HEK293 (cell line): ENCODE results near the gene KCNC1.

Source experiments
- CTCF ChIA-PET: fragments of 350-600 bp; formaldehyde crosslinking; extraction: SDS; loops from one replicate; lab custom pipeline; 2021; ENCODE audit warnings: antibody characterized with exemption; lab: Yijun Ruan, JAX
- POLR2A ChIA-PET: fragments of 300-600 bp; formaldehyde crosslinking; extraction: SDS; loops from one replicate; lab custom pipeline; 2020; ENCODE audit warnings: antibody characterized with exemption, inconsistent platforms; lab: Yijun Ruan, JAX
- H3K27ac ChIP-seq: fragments of 200-500 bp; sonication (Bioruptor generic); 2 replicates; pipeline ENCODE4 v1.5.1; 2014; ENCODE audit warnings: low read depth, low read length, control low read depth, inconsistent platforms; ENCODE audit errors: extremely low read depth
- H3K36me3 ChIP-seq, 2 experiments: fragments of 200-500 bp in 1 of 2; sonication (Bioruptor generic) in 1 of 2; 1 replicate in 1 of 2; 2 replicates in 1 of 2; pipeline ENCODE4 v1.5.1; 2014 to 2017; ENCODE audit warnings: inconsistent platforms in 2 of 2, low read length in 2 of 2; ENCODE audit not compliant: control insufficient read depth in 2 of 2, insufficient read depth in 1 of 2
- H3K4me1 ChIP-seq: fragments of 200-500 bp; sonication (Bioruptor generic); 2 replicates; pipeline ENCODE4 v1.5.1; 2014; ENCODE audit warnings: mild to moderate bottlenecking, low read length, inconsistent platforms; ENCODE audit not compliant: control insufficient read depth, insufficient read depth
- H3K4me3 ChIP-seq: 2 replicates; pipeline ENCODE4 v1.5.1; 2011; ENCODE audit warnings: low read depth, mild to moderate bottlenecking, control low read depth, low read length, moderate library complexity
- H3K9me3 ChIP-seq: fragments of 200-500 bp; sonication (Bioruptor generic); 2 replicates; pipeline ENCODE4 v1.5.1; 2014; ENCODE audit warnings: low read depth, low read length, inconsistent platforms; ENCODE audit not compliant: control insufficient read depth, insufficient read depth
- IKZF3 ChIP-seq: fragments of 450-650 bp; IDR thresholded peaks from 2 replicates; pipeline ENCODE4 v1.5.0; 2018; ENCODE audit warnings: missing biosample characterization, mild to moderate bottlenecking, missing genetic modification characterization, moderate library complexity
- KLF1 ChIP-seq: fragments of 450-650 bp; formaldehyde crosslinking; IDR thresholded peaks from 2 replicates; pipeline ENCODE4 v1.5.1; 2016; ENCODE audit warnings: missing biosample characterization, missing genetic modification characterization
- KLF10 ChIP-seq: fragments of 450-650 bp; IDR thresholded peaks from 2 replicates; pipeline ENCODE4 v1.5.1; 2018; ENCODE audit warnings: missing biosample characterization, mild to moderate bottlenecking, missing genetic modification characterization
- KLF16 ChIP-seq: fragments of 450-650 bp; formaldehyde crosslinking; IDR thresholded peaks from 2 replicates; pipeline ENCODE4 v1.5.1; 2017; ENCODE audit warnings: missing biosample characterization, missing genetic modification characterization
- PBX3 ChIP-seq: sonication (generic); formaldehyde crosslinking; IDR thresholded peaks from 2 replicates; pipeline ENCODE4 v1.8.1; 2022; ENCODE audit warnings: mild to moderate bottlenecking, moderate library complexity, missing genetic modification reagents
- SCRT2 ChIP-seq: fragments of 450-650 bp; formaldehyde crosslinking; IDR thresholded peaks from 2 replicates; pipeline ENCODE4 v1.5.1; 2016; ENCODE audit warnings: missing biosample characterization, missing genetic modification characterization
- ZBTB48 ChIP-seq: fragments of 450-650 bp; formaldehyde crosslinking; IDR thresholded peaks from 2 replicates; pipeline ENCODE4 v1.5.1; 2016; ENCODE audit warnings: missing biosample characterization, missing genetic modification characterization
- ZBTB6 ChIP-seq: fragments of 450-650 bp; formaldehyde crosslinking; IDR thresholded peaks from 2 replicates; pipeline ENCODE4 v1.5.1; 2017; ENCODE audit warnings: missing biosample characterization, missing genetic modification characterization
- ZFP3 ChIP-seq: fragments of 450-650 bp; formaldehyde crosslinking; IDR thresholded peaks from 2 replicates; pipeline ENCODE4 v1.5.1; 2016; ENCODE audit warnings: low read depth, missing biosample characterization, missing genetic modification characterization
- ZFP37 ChIP-seq: fragments of 450-650 bp; formaldehyde crosslinking; IDR thresholded peaks from 2 replicates; pipeline ENCODE4 v1.5.1; 2016; ENCODE audit warnings: missing biosample characterization, missing genetic modification characterization
- ZFP69B ChIP-seq: fragments of 450-650 bp; formaldehyde crosslinking; IDR thresholded peaks from 2 replicates; pipeline ENCODE4 v1.5.1; 2016; ENCODE audit warnings: missing biosample characterization, missing genetic modification characterization
- ZNF121 ChIP-seq: fragments of 450-650 bp; formaldehyde crosslinking; IDR thresholded peaks from 2 replicates; pipeline ENCODE4 v1.5.1; 2016; ENCODE audit warnings: missing biosample characterization, missing genetic modification characterization
- ZNF138 ChIP-seq: fragments of 450-650 bp; formaldehyde crosslinking; IDR thresholded peaks from 2 replicates; pipeline ENCODE4 v1.5.1; 2016; ENCODE audit warnings: missing biosample characterization, missing genetic modification characterization, borderline replicate concordance
- ZNF146 ChIP-seq: fragments of 450-650 bp; formaldehyde crosslinking; IDR thresholded peaks from 2 replicates; pipeline ENCODE4 v1.5.1; 2016; ENCODE audit warnings: missing biosample characterization, missing genetic modification characterization
- ZNF175 ChIP-seq: fragments of 450-650 bp; formaldehyde crosslinking; IDR thresholded peaks from 2 replicates; pipeline ENCODE4 v1.5.1; 2016; ENCODE audit warnings: missing biosample characterization, missing genetic modification characterization
- ZNF26 ChIP-seq: fragments of 450-650 bp; formaldehyde crosslinking; IDR thresholded peaks from 2 replicates; pipeline ENCODE4 v1.5.1; 2016; ENCODE audit warnings: missing biosample characterization, missing genetic modification characterization
- ZNF341 ChIP-seq: fragments of 450-650 bp; formaldehyde crosslinking; IDR thresholded peaks from 2 replicates; pipeline ENCODE4; 2016; ENCODE audit warnings: low read depth, missing biosample characterization, missing genetic modification characterization
- ZNF362 ChIP-seq: fragments of 450-650 bp; formaldehyde crosslinking; IDR thresholded peaks from 2 replicates; pipeline ENCODE4 v1.5.1; 2016; ENCODE audit warnings: missing biosample characterization, missing genetic modification characterization
- ZNF544 ChIP-seq: fragments of 450-650 bp; formaldehyde crosslinking; IDR thresholded peaks from 2 replicates; pipeline ENCODE4 v1.5.0; 2017; ENCODE audit warnings: missing biosample characterization, missing genetic modification characterization
- ZNF558 ChIP-seq: fragments of 450-650 bp; formaldehyde crosslinking; IDR thresholded peaks from 2 replicates; pipeline ENCODE4 v1.5.1; 2016; ENCODE audit warnings: missing biosample characterization, missing genetic modification characterization
- ZNF701 ChIP-seq: fragments of 450-650 bp; formaldehyde crosslinking; IDR thresholded peaks from 2 replicates; pipeline ENCODE4 v1.5.1; 2016; ENCODE audit warnings: missing biosample characterization, missing genetic modification characterization
- ZNF791 ChIP-seq: fragments of 450-650 bp; formaldehyde crosslinking; IDR thresholded peaks from 2 replicates; pipeline ENCODE4 v1.5.1; 2016; ENCODE audit warnings: missing biosample characterization, missing genetic modification characterization
- TF ChIP-seq, protein P1 (sequence below): fragments of 450-650 bp; formaldehyde crosslinking; IDR thresholded peaks from 2 replicates; pipeline ENCODE4 v1.5.1; 2017; ENCODE audit warnings: missing biosample characterization, missing genetic modification characterization
- TF ChIP-seq, protein P2 (sequence below): fragments of 450-650 bp; formaldehyde crosslinking; IDR thresholded peaks from 2 replicates; pipeline ENCODE4 v1.5.1; 2016; ENCODE audit warnings: missing biosample characterization, missing genetic modification characterization
- TF ChIP-seq, protein P3 (sequence below): fragments of 450-650 bp; formaldehyde crosslinking; IDR thresholded peaks from 2 replicates; pipeline ENCODE4 v1.5.1; 2016; ENCODE audit warnings: missing biosample characterization, missing genetic modification characterization
- TF ChIP-seq, protein P4 (sequence below): fragments of 450-650 bp; formaldehyde crosslinking; IDR thresholded peaks from 2 replicates; pipeline ENCODE4 v1.5.1; 2016; ENCODE audit warnings: missing biosample characterization, missing genetic modification characterization, low read depth
- TF ChIP-seq, protein P5 (sequence below): fragments of 450-650 bp; formaldehyde crosslinking; IDR thresholded peaks from 2 replicates; pipeline ENCODE4 v1.5.1; 2016; ENCODE audit warnings: missing biosample characterization, missing genetic modification characterization

Gene KCNC1

GRCh38 chr11:17720796-17721171 is 13.8 kb upstream of the KCNC1 start:
- ChIA-PET CTCF (interaction anchor here (0.6 to 3.2 kb wide), 13 partner anchors 10 to 395 kb away, joined by 3 to 48 read pairs (median 4); partner anchors contain the start of gene KCNC1), POLR2A (interaction anchor here (0.5 kb wide), 1 partner anchor 384 kb away, joined by 3 read pairs; no protein-coding TSS in a partner anchor)
- H3K27ac ChIP-seq, result no peak overlapping the region
- H3K36me3 ChIP-seq, result no peaks in the 10 kb centered on the region
- H3K4me1 ChIP-seq, result no peaks in the 10 kb centered on the region
- H3K4me3 ChIP-seq, result 0 out of 2 replicates have a peak overlapping the region, but pooled peaks have one; percentile 1
- H3K9me3 ChIP-seq, result no peaks in the 10 kb centered on the region
- TF ChIP-seq ZNF341 (tag by site-specific recombination), result 0 out of 2 replicates have a peak, but pooled peaks have one; percentile 11
- TF ChIP-seq ZNF138 (tag by site-specific recombination), result no peak
- TF ChIP-seq, protein P1, sequence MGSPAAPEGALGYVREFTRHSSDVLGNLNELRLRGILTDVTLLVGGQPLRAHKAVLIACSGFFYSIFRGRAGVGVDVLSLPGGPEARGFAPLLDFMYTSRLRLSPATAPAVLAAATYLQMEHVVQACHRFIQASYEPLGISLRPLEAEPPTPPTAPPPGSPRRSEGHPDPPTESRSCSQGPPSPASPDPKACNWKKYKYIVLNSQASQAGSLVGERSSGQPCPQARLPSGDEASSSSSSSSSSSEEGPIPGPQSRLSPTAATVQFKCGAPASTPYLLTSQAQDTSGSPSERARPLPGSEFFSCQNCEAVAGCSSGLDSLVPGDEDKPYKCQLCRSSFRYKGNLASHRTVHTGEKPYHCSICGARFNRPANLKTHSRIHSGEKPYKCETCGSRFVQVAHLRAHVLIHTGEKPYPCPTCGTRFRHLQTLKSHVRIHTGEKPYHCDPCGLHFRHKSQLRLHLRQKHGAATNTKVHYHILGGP (tag by site-specific recombination), result no peak
- TF ChIP-seq, protein P2, sequence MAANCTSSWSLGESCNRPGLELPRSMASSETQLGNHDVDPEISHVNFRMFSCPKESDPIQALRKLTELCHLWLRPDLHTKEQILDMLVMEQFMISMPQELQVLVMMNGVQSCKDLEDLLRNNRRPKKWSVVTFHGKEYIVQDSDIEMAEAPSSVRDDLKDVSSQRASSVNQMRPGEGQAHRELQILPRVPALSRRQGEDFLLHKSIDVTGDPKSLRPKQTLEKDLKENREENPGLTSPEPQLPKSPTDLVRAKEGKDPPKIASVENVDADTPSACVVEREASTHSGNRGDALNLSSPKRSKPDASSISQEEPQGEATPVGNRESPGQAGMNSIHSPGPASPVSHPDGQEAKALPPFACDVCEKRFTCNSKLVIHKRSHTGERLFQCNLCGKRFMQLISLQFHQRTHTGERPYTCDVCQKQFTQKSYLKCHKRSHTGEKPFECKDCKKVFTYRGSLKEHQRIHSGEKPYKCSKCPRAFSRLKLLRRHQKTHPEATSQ, result no peak
- TF ChIP-seq ZNF362 (tag by site-specific recombination), result no peak
- TF ChIP-seq ZNF701 (tag by site-specific recombination), result no peak
- TF ChIP-seq, protein P3, sequence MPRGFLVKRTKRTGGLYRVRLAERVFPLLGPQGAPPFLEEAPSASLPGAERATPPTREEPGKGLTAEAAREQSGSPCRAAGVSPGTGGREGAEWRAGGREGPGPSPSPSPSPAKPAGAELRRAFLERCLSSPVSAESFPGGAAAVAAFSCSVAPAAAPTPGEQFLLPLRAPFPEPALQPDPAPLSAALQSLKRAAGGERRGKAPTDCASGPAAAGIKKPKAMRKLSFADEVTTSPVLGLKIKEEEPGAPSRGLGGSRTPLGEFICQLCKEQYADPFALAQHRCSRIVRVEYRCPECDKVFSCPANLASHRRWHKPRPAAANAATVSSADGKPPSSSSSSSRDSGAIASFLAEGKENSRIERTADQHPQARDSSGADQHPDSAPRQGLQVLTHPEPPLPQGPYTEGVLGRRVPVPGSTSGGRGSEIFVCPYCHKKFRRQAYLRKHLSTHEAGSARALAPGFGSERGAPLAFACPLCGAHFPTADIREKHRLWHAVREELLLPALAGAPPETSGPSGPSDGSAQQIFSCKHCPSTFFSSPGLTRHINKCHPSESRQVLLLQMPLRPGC (tag by site-specific recombination), result no peak
- no peak for TF ChIP-seq ZNF121 (tag by site-specific recombination)
- no peak for TF ChIP-seq KLF16 (tag by site-specific recombination)
- TF ChIP-seq, protein P4, sequence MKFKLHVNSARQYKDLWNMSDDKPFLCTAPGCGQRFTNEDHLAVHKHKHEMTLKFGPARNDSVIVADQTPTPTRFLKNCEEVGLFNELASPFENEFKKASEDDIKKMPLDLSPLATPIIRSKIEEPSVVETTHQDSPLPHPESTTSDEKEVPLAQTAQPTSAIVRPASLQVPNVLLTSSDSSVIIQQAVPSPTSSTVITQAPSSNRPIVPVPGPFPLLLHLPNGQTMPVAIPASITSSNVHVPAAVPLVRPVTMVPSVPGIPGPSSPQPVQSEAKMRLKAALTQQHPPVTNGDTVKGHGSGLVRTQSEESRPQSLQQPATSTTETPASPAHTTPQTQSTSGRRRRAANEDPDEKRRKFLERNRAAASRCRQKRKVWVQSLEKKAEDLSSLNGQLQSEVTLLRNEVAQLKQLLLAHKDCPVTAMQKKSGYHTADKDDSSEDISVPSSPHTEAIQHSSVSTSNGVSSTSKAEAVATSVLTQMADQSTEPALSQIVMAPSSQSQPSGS, result no peak
- TF ChIP-seq ZFP69B, result no peak
- TF ChIP-seq ZNF558 (tag by site-specific recombination), result no peak
- 0 out of 2 replicates have a peak, but pooled peaks have one; percentile 35 for TF ChIP-seq ZBTB6 (tag by site-specific recombination)
- TF ChIP-seq PBX3 (CRISPR knock-in tag), result no peak
- no peak for TF ChIP-seq ZNF791 (tag by site-specific recombination)
- TF ChIP-seq ZNF26 (tag by site-specific recombination), result no peak
- TF ChIP-seq ZBTB48 (tag by site-specific recombination), result 0 out of 2 replicates have a peak, but pooled peaks have one; percentile 2
- TF ChIP-seq ZFP37, result no peak
- TF ChIP-seq KLF10, result no peak
- no peak for TF ChIP-seq ZNF175
- no peak for TF ChIP-seq ZFP3 (tag by site-specific recombination)
- 0 out of 2 replicates have a peak, but pooled peaks have one; percentile 11 for TF ChIP-seq IKZF3
- TF ChIP-seq ZNF544 (tag by site-specific recombination), result no peak
- no peak for TF ChIP-seq KLF1 (tag by site-specific recombination)
- no peak for TF ChIP-seq ZNF146 (tag by site-specific recombination)
- TF ChIP-seq, protein P5, sequence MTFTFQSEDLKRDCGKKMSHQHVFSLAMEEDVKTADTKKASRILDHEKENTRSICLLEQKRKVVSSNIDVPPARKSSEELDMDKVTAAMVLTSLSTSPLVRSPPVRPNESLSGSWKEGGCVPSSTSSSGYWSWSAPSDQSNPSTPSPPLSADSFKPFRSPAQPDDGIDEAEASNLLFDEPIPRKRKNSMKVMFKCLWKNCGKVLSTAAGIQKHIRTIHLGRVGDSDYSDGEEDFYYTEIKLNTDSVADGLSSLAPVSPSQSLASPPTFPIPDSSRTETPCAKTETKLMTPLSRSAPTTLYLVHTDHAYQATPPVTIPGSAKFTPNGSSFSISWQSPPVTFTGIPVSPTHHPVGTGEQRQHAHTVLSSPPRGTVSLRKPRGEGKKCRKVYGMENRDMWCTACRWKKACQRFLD (tag by site-specific recombination), result no peak
- no peak for TF ChIP-seq SCRT2 (tag by site-specific recombination)
